Placental pericyte (primary cell): ENCODE results near the gene RPS6KB2. TPM values are rescaled to one million over a fixed set of nuclear protein-coding genes. Genes with fewer than 3 reads are reported as not detected.

Experiments used
- small RNA-seq: library from RNA; depleted of rRNA; stranded (forward); fragments of <200 nt; gene quantifications from one replicate; pipeline ENCODE3, GENCODE V24; 2012; ENCODE audit warnings: low replicate concordance
- total RNA-seq: library from RNA; depleted of rRNA; stranded (reverse); fragments of >200 nt; gene quantifications from 2 replicates; pipeline ENCODE4 v1.2.3, GENCODE V29; 2012

Gene RPS6KB2
- 59.7 and 71.3 TPM in 2 replicates for total RNA-seq

DNA sequence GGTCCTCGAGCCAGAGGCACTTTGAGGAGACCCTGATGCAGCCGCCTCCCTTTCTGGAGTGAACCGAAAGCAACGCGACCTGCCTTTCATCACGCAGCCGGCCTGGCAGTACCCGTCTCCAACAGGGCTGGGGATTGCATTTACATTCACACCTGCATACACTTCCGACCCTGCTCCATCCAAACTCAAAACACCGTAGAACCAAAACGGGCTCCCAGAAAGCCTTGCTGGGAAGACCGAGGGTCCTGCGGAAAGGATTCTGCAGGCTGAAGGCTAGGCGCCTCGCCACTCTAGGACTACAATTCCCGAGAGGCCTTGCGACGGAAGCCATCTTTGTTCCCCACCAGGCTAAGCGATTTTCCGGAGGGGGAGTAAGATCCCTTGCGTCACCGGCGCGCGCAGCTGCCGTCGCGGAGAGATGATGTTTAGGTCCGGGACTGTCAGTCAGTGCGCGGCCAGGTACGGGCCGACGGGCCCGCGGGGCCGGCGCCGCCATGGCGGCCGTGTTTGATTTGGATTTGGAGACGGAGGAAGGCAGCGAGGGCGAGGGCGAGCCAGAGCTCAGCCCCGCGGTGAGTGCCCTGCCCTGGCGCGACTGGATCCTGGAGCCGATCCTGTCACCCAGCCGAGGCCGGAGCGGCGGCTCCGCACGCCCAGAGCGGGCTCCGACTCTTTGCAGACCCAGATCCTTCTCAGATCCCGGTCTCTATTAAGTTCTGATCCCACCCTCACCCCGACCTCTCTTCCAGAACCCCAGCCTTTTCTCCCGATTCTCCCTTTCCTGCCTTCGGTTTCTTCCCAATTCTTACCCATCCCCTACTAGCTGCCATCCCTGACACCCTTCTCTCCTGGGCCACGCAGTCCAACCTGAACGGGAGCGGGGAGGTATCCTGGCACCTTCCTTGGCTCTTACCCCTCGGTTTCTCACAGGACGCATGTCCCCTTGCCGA, at the start of gene RPS6KB2:
RPS6KB2 (plus strand) TSS at position 443 of the 950 bp plus-strand sequence; CDS start at position 495, 52 bp downstream.

DNA sequence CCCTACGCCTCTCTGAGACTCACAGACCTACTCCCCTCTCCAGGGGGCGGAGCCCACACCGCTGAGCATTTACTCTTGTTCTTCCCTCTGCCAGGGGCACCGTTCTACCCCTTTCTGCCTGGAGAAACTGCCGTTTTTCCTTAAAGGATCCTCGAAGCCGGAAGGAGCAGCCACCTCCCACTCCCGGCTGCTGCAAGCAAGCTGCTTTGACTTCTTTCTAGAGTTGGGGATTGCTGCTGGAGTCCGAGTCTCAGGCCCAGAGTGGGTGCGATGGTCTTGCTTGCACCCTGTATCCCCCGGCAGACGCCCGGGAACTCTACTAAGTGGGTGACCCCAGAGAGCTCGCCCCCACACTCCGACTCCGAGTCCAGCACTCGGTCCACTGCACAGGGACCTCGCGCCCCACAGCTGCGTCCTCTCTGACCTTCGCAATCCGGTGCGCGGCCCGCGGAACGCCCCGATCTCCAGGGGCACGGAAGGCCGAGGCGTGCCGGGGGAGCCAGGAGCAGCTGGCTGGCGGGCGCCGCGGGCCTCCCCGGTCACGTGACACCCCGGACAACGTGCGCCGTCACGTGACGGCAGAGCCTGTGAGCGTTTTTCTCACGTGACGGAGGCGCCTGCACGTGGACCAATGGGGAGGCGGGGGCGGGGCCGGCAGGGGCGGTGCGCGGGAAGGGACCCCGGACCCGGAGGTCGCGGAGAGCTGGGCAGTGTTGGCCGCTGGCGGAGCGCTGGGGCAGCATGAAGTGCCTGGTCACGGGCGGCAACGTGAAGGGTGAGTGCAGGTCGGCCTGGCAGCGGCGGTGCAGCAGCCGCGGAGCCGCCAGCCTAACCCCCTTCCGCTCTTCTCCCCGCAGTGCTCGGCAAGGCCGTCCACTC, 36.8 kb upstream of the RPS6KB2 start, which contains the start of gene RAD9A:
RAD9A (plus strand) TSS at position 683 of the 879 bp plus-strand sequence; CDS start at position 742, 59 bp downstream.

DNA sequence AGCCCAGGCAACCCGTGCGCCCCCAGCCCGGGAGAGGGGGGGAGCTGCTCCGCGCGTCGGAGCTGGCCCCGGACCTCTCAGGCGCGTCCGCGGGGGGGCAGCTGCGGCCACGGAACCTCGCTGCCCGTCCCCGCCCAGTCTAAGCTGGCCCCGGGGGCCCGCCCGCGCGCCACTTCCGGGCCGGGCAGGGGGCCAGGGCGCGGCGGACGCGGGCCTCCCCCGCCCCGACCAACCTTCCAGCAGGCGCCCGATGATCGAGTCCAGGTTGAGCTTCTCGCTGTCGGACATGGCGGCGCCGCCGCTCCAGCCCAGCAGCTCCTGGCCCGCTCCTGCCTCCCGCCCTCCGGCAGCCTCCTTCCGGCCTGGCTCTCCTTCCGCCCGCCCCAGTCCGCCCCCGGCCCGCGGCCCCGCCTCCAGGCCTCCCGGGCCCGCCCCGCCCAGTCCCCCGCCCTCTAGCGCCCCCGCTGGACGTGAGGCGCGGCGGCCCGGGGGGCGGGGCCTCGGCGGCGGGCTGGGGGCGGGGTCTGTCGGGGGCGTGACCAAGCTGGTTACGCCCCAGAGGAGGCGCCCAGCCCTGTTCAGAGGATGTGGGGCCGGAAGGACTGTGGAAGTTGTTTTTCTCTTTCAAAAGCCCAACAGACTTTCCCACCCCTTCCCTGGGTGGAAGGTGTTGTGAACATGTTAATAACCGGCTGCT, 26.7 kb upstream of the RPS6KB2 start, which contains the start of gene PPP1CA:
PPP1CA (minus strand) TSS at position 364 of the 697 bp plus-strand sequence; CDS start at position 288, 76 bp downstream.

DNA sequence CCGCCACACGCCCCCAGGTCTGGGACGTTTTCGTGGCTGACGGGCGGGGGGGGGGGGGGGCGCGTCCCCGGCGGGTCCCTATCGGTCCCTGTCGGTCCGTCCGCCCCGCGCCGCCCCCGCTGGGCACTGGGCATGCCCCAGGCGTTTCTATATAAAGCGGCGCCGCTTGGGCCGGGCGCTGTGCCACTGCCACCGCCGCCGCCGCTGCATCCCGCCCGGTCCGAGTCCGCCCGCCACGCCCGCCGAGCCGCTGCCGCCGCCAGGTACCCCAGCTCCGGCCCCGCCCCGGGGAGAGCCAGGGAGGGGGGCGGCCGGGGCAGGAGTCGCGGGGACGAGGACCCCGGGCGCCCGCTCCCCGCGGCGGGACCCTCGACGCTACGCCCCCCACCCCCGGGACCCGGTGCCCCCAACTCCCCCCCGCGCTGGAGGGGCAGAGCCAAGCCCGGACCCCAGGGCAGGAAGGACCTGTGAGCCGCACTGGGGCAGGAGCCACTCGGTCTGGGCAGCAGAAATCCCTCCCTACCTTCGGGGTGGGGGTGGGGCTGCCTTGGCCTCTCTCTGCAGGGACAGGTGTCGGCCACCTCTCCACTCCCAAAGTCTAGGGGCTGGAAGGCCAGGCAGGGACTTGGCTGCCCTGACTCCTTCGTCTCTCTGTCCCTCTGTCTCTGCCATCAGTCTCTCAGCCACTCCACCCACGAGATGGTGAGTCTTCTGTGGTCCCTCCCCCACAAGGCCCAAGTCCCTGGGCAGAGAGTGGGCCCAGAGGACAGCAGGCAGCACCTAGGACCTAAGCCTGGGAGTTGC, 12.6 kb upstream of the RPS6KB2 start, which contains the start of gene CARNS1:
CARNS1 (plus strand) TSS at position 178 of the 804 bp plus-strand sequence; CDS start at position 700, 522 bp downstream.

DNA sequence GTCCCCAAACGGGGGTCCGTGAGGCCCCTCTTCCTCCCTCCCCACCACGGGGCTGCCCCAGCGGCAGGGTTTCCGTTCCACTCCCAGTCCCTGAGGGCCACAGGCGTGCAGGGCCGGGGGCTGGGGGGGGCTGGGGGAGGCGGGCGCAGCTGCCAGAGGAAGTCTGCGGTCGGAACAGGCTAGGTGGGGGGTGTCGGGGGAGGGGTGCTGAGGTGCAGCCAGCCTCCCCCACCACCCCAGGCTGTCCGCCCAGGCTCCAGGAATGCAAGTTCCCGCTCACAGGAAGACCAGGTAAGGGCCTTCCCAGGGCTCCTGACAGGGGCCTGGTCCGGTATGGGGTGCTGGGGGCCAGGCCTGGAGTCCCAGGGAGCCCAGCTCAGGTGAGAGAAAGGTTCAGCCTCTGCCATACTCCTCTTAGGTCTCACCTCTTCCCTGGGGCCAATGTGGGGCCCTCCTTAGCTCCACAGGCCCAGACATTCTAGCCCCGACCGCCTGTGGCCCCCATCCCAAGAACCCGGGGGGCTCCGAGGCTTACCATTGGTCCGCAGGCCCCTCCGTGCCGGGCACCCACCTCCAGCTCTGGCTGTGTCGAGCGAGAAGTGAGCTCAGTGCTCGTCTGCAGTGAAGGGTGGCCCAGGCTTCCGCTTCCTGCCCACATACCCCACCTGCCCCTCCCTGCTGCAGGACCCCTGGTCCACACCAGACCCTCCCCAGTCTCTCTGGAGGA, 9.0 kb downstream of the RPS6KB2 start, which contains the start of gene PTPRCAP:
PTPRCAP (minus strand) TSS at position 601 of the 727 bp plus-strand sequence; CDS start at position 538, 63 bp downstream.

DNA sequence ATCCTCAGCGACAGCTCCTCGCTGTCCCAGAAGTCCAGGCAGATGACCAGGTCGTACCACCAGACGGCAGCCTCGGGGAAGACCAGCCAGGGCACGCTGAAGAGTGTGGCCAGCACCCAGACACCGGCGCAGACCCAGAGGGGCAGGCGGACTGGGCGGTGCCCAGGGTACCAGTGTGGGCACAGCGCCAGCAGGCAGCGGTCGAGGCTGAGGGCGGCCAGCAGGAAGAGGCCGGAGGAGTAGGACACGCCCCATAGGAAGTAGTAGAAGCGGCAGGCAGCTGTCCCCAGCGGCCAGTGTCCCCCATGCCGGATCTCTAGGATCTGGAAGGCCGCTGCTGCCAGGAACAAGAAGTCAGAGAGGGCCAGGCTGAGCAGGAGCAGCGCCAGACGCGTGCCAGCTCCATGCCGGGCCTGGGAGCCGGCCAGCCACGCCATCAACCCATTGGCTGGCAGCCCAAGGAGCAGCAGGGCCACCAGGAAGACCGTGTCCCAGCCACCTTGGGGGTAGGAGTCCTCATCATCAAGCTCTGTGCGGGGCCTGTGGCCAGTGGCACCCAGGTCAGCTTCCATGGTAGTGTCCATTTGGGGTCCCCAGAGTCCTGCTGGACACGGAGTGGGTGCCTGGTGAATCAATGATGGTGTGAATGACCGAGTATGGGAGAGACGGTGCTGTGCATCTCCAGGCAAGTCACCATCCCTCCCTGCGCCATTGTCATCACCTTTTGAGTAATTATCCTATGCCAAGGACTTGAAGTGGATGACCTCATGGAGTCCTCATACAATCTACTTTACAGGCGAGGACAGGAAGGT, 24.1 kb downstream of the RPS6KB2 start, which contains the start of gene GPR152:
GPR152 (minus strand) TSS at position 589 of the 812 bp plus-strand sequence; CDS start at position 584, 5 bp downstream.

DNA sequence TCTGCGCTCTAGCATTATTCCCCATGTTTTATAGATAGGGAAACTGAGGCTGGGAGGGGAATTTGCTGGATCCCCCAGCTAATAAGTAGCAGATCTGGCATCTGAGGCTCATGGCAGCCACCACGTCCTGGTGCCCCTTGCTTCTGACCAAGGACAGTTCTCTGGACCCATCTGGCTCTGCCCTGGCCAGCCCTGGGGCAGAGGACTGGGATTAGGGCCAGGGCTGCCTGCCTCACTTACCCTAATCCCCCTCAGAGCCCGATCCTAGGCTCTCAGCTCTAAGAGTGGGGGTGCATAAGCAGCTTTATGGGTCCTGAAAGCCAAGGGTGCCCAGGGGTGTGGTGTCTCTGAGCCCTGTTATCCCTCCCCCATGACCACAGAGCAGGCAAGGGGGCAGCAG, 26.8 kb downstream of the RPS6KB2 start, which contains the start of gene CABP4:
CABP4 (plus strand) TSS at position 301 of the 400 bp plus-strand sequence; CDS start at position 371, 70 bp downstream.

DNA sequence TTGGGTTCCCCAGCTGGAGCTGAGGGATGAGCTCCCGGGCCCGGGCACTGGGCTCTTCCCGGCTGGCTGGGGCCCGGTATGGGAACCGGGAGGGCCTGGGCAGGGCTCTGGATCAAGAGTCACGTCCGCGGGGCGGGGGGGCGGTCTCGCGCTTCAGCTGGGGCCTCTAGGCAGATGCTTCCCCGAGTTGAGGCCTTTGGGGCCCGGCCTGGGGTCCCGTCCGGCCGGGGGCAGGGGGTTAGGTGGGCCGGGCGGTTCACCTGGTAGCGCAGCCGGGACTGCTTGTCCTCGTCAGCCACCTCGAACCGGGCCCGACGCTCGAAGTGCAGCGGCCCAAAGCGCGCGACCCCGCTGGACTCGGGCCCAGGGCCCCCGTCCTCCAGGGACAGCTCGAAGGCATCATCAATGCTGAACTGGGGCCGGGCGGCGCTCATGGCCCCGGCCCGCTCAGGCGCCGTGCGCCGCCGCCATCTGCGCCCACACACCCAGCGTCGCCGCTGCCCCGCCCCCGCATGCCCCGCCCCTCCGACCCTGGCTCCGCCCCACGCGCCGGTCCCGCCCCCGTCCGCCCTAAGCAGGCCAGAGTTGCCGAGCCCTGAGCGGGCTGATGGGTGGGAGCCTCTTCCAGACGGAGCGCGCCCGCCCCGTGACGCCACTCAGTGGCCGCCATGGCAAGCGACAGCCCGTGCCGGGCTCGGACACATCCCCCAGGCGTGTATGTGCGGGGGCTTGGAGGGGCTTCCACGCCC, 40.6 kb downstream of the RPS6KB2 start, which contains the start of gene TMEM134:
TMEM134 (minus strand) TSS at position 493 of the 749 bp plus-strand sequence; CDS start at position 434, 59 bp downstream.

DNA sequence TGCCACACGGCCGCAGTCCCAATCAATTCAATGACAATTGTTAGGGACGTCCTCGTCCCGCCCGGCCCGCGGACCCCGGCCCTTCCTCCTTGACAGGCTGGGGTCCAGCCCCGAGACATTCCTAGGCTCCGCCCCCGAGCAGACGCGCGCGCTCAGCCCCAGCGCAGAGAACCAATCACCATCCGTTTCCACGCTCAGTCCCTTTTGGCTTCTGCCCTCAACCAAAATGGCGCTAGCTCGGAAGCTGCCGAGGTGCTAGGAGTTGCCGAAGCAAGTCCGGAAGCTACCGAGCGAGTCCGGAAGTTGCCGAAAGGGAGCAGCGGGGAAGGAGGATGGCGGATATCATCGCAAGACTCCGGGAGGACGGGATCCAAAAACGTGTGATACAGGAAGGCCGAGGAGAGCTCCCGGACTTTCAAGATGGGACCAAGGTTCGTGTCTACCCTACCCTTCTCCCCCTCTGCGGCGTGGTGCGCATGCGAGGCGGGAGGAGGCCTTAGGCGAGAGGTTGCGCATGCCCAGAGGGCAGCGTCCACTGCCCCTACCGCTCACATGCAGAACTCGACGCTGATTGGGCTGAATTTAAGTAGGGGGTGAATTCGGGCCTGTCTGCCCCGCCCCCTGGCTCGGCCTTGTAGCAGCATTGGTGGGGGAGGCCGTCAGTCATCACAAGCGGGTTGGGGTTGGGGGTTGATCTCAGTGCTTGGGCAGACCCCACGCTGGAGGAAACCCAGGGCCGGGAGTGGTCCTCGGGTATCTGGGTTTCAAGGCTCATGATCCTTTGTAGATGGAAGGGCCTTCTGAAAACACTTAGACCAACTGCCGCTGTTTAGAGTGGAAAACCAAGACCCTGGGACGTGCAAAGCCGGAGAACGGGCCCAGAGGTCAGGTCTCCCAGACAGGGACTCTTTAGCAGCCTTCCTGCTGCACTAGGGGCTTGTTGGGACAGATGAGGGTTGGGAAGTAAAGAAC, 54.8 kb downstream of the RPS6KB2 start, which contains the start of gene AIP:
AIP (plus strand) TSS at position 200 of the 972 bp plus-strand sequence; CDS start at position 333, 133 bp downstream.

Small RNA genes lying within 50 kb of the gene (small RNA-seq; reads per million reads assigned to genes)
- gene RNU6-1238P = not detected

Other genes with a start within 250 kb of the RPS6KB2 start
- 26.3 and 47.2 TPM in 2 replicates for gene GRK2, start 162.0 kb upstream of the RPS6KB2 start, total RNA-seq
- 30.2 and 40.7 TPM in 2 replicates for gene ANKRD13D, start 139.2 kb upstream of the RPS6KB2 start, total RNA-seq
- 7.7 and 10.3 TPM in 2 replicates for gene SSH3, start 125.0 kb upstream of the RPS6KB2 start, total RNA-seq
- 73.3 and 120 TPM in 2 replicates for gene POLD4, start 74.9 kb upstream of the RPS6KB2 start, total RNA-seq
- 5.2 and 5.5 TPM in 2 replicates for gene CLCF1, start 54.9 kb upstream of the RPS6KB2 start, total RNA-seq
- gene RAD9A, start 36.5 kb upstream of the RPS6KB2 start, total RNA-seq = 6.3 and 18.8 TPM in 2 replicates
- gene PPP1CA, start 26.6 kb upstream of the RPS6KB2 start, total RNA-seq = 293 and 375 TPM in 2 replicates
- not detected in 2 replicates for gene TBC1D10C, start 24.4 kb upstream of the RPS6KB2 start, total RNA-seq
- under 0.01 and 0.22 TPM in 2 replicates for gene CARNS1, start 12.8 kb upstream of the RPS6KB2 start, total RNA-seq
- gene PTPRCAP, start 9.2 kb downstream of the RPS6KB2 start, total RNA-seq = 0.29 and 1.3 TPM in 2 replicates
- gene CORO1B, start 15.0 kb downstream of the RPS6KB2 start, total RNA-seq = 115 and 145 TPM in 2 replicates
- not detected in 2 replicates for gene GPR152, start 24.2 kb downstream of the RPS6KB2 start, total RNA-seq
- not detected in 2 replicates for gene CABP4, start 26.9 kb downstream of the RPS6KB2 start, total RNA-seq
- 12.2 and 44.2 TPM in 2 replicates for gene TMEM134, start 40.8 kb downstream of the RPS6KB2 start, total RNA-seq
- gene AIP, start 54.5 kb downstream of the RPS6KB2 start, total RNA-seq = 33.9 and 87.1 TPM in 2 replicates
- 31.3 and 33.5 TPM in 2 replicates for gene PITPNM1, start 76.9 kb downstream of the RPS6KB2 start, total RNA-seq
- gene CDK2AP2, start 79.7 kb downstream of the RPS6KB2 start, total RNA-seq = 27.1 and 67.6 TPM in 2 replicates
- gene CABP2, start 95.0 kb downstream of the RPS6KB2 start, total RNA-seq = not detected in 2 replicates
- 489 and 520 TPM in 2 replicates for gene GSTP1, start 155.3 kb downstream of the RPS6KB2 start, total RNA-seq
- gene NDUFV1, start 178.4 kb downstream of the RPS6KB2 start, total RNA-seq = 154 and 199 TPM in 2 replicates
- 4.6 and 7.7 TPM in 2 replicates for gene NUDT8, start 201.4 kb downstream of the RPS6KB2 start, total RNA-seq
- not detected in 2 replicates for gene TBX10, start 211.3 kb downstream of the RPS6KB2 start, total RNA-seq
- not detected in 2 replicates for gene ACY3, start 222.2 kb downstream of the RPS6KB2 start, total RNA-seq
- gene ALDH3B2, start 246.1 kb downstream of the RPS6KB2 start, total RNA-seq = not detected in 2 replicates